LoVo (cell line): ENCODE results near the gene MDP1.

Experiments
- DNase-seq: peaks from one replicate; pipeline ENCODE4 v3.0.0-alpha.2; 2016; ENCODE audit warnings: low spot score

Gene MDP1

DNA sequence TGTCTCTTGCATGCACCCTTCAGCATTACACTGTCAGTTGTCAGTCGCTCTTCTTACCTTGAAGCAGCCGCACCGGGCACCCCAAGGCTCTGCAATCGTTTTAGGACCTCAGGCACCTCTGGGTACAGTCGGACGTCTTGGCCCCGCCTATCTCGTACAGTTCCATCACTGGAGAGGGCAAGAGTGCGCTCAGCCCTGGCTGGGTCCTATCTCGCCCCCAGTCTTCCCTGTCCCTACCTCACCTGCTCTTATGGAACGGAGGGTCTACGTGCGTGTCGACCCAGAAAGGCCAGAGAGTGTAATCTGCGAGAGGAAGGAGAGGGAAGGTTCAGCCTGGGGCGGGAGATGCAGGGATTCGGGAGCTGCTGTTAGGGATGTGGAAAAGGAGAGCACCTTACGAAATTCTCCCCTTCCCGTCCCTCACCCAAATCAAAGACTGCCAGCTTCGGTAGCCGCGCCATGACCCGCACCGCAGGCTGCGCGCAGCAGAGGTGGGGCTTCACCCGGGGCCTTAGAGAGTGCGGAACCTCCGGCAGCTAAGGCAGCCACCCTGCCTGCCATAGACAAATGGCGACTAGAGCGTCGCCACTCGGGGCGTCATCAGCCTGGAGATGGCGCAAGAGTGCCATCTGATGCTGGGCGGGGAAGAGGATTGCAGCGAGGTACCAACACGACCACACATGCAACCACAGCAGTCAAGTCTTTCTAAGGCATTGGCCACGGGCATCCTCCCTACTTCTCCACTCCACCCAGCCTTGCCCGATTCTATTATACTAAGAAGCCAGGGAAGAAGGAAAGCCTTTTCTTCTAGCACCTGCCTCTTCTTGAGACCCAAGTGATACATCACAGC lies at the start of gene MDP1:
MDP1 (minus strand) TSS at position 572 of the 850 bp plus-strand sequence; CDS start at position 461, 111 bp downstream.
- DNase-seq: peak; percentile 83

- DNase-seq: no peak
Measured at GRCh38 chr14:24264298-24264697, 48.4 kb upstream of the MDP1 start.

- no peak for DNase-seq
Measured at GRCh38 chr14:24263848-24264247, 48.0 kb upstream of the MDP1 start.

DNA sequence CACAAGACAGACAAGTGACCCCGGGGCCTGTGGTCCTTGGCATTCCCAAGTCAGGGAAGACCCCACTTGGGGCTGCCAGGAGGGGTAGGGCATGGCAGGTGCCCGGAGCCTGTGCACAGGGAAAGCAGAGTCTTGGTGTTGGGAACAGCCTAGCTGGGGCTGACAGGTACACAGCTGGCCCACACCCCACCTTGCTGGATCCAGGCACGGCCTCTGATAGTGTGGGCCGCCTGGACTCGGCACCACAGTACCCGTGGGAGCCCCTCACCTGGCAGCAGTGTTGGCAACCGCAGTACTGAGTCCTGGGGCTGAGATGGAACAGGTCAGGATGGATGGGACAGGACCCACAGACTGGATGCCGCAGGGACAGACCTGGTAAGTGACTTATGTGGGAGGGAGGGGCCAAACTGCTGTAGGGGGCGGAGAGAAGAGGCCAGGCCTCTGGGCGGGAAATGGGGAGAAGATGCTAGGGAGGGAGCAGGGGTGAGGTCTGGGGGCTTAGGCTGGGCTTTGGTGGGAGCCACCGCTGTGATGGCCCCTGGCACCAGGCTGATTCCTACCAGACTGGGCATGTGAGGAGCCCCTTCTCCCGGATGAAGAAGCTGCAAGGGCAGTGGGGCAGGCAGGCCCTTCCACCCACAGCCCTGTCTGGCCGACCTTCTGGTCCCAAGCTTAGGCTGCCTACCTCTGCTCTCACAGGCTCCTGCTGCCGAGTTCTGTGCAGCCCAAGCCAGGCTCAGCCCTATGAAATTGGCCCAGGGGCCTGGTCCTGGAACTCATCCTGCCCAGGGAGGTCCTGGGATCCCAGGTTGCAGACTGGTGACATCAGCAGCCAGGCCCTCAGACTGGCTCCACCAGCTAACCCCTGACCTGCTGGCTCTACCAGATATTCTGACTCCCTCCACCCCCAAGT lies 47.2 kb upstream of the MDP1 start, which contains the start of gene TGM1:
TGM1 (minus strand) TSS at position 357 of the 913 bp plus-strand sequence. CDS start 825 bp downstream, outside the sequence.
- no peak for DNase-seq

DNA sequence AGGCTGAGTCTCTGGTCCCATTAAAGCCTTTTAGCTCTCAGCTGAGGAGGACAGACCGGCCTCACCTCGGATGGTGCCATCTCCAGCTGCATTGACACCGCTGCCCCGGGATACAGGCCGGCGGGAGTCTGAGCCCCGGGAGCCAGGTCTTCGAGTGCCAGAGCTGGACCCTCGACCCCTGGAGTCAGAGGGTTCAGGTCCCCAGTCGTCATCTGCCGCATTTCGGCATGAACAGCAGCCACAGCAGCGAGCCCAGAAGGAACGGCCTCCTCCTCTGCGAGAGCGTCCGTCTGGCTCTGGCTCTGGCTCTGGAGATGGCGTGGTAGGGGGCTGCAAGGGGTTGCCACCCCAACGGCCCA lies 46.1 kb upstream of the MDP1 start:
- no peak for DNase-seq

DNA sequence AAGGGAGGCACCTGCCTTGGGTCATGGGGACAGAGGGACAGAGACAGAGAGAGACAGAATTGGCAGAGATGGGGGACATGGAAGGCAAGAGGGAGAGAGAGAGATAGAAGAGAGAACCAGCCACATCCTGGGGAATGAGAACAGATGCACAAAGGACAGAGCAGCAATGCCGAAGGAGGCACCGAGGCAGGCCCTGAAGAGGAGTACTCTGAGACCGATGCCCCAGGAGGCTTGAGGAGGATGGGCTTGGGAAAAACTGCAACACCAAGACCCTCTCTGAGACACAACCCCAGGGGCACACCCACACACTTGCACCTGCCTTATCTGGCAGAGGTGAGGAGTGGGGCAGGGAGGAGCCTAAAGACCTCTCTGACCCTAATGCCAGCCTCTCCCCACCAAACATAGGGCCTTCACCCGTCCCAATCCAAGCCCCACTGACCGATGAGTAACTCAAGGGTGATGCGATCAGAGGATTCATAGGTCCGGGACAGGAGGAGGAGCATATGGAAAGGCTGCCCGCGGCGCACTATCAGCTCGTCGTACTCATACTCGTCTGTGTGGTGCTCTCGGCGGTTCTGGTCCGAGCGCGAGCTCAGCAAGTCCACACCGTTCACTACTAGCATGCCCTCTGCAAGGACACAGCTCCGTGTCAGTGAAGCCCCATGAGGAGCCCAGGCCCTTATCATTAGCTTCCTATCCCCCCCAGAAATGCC lies 45.5 kb upstream of the MDP1 start:
- DNase-seq: no peak

DNA sequence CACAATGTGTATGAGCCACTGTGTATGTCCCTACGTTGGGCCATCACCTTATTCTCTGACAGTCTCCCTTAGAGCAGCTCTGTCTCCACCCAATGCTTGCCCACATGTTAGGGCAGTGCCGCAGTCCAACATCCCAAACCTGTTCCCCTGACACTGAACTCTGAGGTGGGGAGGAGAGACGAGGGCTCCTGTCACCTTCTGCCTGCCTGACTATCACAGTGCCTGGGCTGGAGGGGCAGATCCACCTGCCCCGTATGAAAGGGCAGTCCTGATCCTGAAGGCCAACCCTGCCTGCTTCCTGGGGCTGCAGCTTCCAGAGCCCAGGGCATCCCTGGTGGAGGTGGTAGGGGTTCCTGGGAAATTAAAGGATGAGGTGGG lies 44.9 kb upstream of the MDP1 start:
- no peak for DNase-seq

GRCh38 chr14:24260026-24260779 lies 44.3 kb upstream of the MDP1 start:
- no peak for DNase-seq

DNA sequence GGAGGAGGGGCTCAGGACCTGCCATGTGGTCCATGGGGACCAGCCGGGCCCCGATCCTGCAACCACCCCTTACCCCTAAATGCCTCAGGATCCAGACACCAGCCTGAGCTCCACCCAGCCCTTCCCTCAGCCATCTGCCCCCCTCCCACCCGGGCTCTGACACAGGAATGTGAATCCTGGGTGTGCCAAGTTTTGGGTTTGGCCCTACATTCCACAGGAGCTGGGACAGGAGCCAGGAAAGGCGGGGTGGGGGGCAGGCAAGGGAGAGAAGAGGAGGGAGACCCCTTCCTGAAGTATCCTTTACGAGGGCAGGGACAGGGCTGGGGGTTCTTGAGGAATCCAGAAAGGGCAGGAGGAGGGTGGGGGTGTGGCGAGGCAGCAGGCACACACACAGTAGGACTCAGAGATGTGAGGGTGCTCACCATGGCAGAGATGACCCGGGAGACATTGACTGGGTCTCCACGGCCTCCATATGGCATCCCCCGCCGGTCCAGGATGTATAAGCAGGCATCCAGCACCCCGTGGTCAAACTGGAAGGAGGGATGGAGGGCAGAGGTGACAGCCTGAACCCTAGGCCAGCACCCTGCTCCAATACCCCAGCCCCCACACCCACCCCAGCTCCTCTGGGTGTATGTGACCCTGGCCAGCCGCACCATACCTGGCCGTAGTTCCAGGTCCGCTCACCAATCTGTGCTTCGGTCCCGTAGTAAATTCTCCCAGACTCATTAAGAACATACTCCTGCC lies 43.6 kb upstream of the MDP1 start:
- peak; percentile 40 for DNase-seq

DNA sequence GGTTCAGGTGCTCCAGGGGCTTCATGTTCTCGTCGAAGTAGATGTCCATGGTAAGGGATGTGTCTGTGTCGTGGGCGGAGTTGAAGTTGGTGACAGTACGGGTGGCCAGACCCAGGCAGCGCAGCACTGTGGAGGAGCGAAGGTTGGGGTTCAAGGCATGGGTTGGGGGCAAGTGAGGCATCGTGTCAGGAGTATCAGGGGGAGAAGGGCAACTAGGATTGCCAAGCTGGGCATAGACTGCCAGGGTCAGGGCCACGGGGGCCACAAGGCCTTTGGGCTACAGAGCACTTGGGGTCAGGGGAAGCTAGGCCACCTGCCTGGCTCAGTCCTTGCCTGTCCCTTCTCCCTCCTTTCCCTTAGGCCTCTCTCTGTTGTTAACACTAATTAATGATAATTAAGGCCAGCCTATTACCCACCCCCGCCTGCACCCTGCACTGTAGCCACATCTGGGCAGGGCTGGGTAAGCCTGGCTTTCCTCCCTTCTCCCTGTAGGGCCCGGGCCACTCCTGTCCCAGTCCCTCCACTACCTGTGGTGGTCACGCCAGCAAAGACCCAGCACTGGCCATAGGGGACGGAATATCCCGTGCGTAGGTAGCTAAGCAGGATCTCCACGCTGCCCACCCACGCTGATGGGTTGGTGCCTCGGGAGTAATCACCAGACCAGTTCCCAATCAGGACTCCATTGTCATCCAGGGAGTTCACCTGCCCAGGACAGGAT lies 42.8 kb upstream of the MDP1 start:
- no peak for DNase-seq

DNA sequence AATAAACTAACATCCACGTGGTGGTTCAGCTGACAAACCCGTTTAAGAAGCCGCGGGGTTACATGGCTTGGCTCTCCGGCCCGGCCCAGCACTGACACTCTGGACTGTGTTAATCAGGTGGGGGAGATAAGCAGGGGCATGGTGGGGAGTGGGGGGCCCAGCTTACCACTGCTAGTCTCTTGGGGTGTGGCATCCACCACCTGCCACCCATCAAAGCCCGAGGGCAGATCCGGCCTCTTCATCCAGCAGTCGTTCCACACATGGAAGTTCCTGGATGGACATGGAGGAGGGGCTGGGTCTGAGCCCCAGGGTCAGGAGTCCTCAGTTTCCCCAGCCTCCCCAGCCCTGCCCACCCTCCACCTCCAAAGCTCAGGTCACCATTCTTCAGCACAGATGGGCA lies 42.3 kb upstream of the MDP1 start:
- no peak for DNase-seq

DNA sequence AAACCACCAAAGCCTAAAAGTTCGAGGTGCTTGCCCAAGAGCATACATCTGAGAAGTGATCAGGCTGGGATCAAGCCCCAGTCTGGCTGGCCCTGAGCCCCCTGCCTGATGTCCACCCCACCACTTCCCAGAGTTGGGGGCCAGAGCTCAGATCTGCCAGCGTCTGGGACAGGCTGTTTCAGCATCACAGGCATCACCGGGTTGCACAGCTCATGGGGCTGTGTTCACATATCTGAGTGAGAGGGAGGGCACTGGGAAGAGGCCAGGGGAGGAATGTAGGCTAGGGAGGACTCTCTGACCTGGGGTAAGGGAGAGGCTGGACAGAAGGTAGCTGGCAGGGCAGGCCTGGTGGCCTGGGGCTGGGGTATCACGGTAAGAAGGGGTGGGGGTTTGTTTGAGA lies 41.1 kb upstream of the MDP1 start:
- DNase-seq: no peak

DNA sequence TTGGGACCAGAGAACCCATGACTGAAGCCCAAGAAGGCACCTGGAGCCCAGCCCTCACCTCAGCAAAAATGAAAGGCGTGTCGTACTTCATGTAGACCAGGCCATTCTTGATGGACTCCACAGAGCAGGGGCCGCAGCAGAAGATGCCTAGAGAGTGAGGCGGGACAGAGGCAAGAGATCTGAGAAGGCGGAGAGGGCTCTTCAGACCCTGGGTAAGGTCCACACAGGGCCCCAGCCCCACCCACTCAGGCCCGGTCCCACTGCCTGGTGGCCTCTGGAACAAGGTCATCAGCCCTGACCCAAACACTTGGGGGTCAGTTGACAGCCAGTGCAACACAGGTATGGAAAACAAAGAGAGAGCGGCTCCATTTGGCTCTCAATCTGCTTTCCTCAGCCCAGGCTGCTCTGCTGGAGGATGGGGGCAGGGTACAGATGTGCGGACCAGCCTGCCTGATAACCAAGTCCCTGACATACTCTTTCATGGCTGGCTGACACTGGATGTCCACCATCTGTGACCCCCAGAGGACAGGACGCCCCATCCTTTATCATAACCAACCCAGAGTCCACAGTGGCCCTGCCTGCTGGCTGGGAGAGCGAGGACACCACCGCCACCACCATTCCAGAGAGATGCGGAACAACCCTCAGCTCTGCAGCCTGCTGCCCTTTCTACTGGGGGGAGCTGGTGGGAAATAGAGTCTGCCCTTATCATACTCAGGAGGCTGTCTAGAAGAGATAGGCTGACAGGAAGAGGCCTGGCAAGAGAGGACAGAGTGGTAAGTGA lies 40.3 kb upstream of the MDP1 start:
- DNase-seq: no peak

GRCh38 chr14:24255438-24255837 lies 39.6 kb upstream of the MDP1 start:
- no peak for DNase-seq

GRCh38 chr14:24254630-24255392 lies 38.9 kb upstream of the MDP1 start:
- no peak for DNase-seq

GRCh38 chr14:24253936-24254335 lies 38.1 kb upstream of the MDP1 start:
- DNase-seq: no peak

DNA sequence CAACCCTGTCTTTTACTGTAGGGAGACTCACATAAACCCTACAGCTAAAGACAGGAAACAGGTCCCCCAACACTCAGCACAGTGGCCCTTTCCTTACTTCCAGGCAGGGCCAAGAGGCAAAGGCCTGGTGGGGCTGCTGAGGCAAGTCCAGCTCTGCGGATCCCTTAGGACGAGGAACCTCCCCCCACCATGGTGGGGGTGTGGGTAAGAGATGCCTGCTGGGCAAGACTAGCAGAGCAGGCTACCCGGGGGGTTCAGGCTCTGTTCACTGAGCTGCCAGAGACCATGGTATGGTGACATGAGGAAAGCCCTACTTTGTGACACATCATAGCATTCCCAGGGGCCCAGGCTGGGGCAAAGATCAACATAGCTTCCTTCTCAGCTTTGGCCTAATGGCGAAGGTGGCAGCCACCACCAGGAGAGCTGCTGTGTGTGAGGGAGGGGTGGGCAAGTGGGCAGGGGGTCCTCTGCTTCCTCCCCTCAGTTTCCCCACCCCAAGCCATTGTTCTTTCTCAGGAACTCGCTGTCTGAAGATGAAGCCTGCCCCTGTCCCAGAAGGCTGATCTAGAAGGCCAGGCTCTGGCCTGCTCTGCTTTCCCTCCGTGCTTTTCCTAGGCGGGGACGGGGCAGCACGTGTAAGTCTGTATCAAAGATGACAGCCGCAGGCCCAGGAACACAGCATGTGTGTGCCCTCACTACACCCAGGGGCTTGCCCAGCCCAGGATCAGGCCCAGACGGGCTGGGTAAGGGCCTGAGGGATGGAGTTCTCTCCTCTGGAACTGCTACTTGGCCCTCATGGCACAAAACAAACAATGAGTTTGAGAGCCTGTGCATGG lies 36.6 kb upstream of the MDP1 start:
- DNase-seq: no peak

DNA sequence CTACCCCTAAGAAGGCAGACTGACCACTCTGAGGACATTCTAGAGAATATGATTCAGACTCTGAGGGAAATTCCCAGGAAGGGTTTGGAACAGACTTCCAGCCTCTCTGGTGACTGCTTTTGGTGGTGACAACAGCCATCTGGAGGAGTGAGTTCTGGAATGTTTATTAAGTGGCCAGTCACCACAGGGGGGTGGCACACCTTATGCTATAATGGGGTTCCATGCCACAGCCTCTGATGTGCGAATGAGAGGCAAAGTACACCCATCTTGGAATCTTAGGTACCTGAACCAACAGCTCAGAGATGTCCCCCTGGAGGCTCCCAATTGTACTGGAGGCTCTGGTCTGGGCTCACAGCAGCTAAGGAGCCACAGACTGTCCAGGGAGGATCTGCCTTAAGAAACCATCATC lies 36.0 kb upstream of the MDP1 start:
- DNase-seq: no peak
